HG03354 (cell line): ENCODE data around the gene PTPRT.

ENCODE experiments used
- ATAC-seq: cut with Tn5 transposase; IDR thresholded peaks from one replicate; pipeline ENCODE4 v1.9.1; 2021; ENCODE audit warnings: mild to moderate bottlenecking; ENCODE audit not compliant: unreplicated experiment, poor library complexity, severe bottlenecking

Gene PTPRT

DNA sequence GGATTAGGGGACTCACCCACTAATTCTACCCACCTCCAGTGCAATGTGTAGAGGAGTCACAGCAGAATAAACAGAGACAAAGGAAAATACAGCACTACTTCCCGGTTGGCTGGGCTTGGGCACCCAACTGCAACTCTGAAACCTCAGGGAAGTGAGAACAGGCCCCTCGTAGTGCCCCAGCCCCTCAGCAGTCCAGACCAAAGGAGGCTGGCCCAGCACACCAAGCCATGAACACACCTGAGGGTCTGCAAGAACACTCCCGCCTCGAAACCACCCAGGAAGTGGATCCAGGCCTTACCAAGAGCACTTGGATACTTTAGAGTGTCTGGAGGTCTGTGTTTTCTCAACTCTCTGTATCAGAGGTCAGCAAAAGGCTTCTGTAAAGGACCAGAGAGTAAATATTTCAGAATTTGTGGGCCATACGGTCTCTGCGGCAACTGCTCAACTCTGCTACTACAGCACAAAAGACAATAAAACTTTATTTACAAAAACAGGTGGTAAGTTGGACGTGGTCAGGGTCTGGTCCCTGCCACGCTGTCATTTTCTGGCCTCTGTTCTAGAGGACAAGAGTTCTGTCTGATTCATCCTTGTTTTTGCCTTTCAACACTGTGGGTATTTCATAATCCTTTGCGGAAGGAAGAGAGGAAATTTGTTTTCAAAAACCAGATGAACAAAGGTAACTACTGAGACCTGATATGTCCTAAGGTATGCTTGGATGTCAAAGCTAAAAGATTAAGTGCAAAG, 154.6 kb downstream of the PTPRT start:
- no peak for ATAC-seq

DNA sequence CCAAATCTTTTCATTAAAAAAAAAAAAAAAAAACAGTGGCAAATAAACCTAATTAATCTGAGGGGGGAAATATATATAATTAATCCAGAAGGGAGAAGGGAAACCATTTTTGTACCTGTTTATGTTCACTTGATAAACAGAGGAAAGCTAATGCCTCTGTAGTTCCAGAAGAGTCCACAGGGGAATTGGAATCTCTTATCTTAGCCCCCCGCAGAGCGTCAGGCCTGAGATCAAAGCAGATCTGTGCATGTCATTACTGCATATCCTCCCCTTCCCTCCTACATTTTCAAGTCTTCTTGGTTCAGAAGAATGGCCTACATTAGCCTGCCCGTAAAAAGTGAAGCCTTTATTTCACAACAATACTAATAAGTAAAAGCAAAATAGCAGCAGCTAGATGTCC, 157.2 kb downstream of the PTPRT start:
- no peak for ATAC-seq

DNA sequence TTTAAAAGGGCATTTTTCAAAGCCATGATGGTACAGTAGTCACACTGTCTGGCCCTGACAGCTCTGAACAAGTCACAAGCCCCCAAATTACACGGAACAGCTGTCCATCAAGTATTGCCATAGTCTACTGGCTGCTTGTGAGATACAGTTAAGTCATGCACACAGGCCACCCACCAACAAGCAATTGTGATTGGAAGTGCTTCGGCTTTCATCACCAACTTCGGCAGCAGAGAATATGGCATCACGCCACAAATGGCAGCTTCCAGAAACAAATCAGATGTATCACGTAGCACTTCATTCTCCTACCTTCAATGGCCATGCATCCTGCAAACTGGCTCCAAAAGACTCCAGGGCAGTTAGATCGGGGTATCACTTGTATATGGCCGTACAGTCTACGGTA, 160.5 kb downstream of the PTPRT start:
- ATAC-seq, result no peak

DNA sequence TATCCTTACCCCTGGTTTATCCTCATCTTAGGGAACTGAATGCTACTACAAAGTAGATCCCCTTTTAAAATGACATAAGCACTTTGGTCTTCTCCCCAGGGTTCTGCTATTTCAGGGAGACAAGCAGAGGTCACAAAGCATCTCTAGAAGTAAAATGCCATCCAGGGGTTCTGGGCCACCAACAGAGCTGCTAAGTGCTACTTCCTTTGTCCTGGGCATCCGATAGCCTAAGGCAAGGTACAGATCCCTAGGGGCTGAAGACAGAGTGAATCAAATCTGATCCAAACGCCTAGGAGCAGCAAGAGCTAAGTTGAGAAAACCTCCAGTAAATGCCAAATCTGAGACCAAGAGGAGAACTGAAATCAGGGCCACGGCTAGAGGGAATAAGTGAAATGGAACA, 161.2 kb downstream of the PTPRT start:
- ATAC-seq, result no peak

DNA sequence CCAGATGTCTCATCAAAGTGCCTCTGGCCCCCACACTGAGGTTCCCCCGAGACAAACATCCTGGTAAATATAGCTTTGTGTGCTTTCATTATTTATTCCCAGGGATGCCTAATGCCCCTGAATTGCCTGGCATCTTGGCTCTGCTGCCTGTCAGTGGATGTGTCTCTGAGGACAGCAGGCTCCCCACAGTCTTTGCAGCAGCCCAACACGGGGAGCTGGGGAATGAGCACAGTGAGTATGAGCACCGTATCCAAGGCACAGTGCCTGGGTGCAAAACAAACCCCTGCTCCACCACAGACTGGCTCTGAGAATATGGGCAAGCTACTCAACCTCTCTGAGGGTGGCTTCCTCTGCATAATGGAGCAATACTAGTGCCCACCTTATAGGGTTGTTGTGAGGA, 165.9 kb downstream of the PTPRT start:
- no peak for ATAC-seq

DNA sequence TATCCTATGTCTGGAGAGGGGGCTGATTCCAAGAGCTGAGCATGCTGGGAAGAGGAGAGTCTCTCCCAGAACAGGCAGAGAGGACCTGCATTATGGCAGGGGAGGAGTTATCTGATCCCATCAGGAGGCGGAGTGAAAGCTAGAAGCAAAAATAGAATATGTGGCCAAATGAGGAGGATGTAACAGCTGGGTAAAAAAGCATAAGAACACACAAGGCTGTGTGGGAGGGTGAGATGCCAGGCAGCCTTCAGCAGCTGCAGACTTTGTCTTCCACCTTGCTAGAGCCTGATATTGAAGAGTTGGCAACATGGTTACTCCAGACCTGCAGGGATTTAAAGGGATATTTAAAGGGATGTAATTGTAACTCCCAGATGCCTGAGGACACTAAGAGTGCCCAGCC, 167.1 kb downstream of the PTPRT start:
- ATAC-seq, result no peak

DNA sequence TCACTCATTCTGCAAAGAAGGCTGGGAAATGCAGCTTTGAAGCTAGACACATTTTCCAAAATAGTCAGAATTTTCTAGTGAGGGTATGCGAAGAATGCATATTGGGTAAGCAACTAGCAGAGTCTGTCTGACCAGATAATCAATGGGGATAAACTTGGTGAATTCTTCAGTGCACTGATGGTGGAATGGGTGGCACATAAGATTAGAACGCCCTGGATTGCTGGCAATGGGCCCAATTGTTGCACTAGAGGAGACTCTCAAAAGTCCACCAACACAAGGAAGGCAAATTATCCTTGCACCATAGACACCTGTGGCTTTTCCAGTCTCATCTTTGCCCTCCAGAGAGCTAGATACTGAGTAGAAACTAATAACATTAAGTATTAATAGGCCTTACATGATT, 167.6 kb downstream of the PTPRT start:
- no peak for ATAC-seq

DNA sequence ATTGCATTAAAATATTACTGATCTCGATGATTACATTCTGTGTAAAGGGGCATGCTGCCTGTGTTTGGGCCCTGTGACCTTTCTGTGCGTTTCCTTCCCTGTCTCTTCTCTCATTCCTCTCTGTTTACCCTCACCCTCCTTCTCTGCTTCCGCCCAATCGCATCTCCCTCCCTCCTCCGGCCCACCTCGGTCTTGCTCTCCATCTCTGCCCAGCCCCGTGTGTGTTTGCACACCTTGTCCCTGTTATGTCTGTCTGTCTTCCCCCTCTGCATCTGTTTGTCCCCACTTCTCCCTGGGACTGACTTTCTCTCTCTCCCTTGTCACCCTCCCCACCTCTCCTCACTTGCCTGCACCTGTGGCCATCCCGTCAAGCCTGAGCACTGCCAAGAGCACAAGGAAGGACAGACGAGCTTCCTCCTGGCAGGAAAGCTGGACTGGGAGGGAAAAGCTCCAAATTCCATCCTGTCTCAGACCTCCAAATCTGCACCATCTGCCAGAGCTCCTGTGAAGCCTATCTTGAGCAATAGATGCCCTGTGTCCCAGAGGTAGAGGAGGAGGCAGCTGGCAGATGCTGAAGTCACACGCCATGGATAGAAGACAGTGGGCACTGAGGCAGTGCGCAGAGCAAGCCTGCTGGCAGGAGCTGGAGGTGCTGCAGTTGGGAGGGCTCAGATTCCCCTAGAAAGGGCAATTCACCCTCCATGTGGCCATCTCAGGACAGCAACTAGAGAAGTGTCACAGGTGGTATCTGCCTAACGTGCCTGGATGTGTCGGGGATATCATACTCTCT, 172.3 kb downstream of the PTPRT start:
- ATAC-seq, result no peak

DNA sequence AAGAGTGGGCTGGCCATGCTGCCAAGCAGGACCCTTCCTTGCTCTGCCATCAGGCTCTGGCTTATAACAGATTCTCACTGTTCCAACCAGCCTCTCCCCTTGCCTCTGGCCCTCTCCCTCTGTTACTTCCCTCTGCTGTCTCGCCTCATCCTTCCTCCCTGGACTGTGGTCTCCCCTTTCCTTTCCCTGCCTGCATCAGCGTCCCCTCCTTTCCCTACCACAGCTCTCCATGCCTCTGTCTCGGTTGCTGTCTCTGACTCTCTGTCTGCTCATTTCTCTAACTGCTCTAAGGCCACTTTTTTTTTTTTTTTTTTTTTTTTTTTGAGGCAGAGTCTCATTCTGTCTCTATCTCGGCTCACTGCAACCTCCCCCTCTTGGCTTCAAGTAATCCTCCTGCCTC, 173.4 kb downstream of the PTPRT start:
- no peak for ATAC-seq

DNA sequence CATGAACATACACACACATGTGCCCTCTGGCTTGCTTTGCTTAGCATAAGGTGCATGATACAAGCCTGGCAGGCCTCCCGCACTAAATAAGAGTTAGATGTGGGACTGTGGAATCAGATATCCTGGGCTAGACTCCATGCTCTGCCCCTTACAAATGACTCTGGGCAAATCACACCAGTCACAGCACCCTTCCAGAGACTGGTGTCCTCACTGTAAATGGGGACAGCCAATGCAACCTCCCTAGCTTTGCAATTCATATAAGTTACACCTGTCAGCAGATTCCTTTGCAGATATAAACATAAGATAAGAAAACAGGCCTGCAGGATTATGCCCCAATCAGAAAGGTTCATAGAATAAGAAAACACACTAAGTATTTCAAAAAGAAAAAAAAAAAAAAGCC, 174.1 kb downstream of the PTPRT start:
- no peak for ATAC-seq

DNA sequence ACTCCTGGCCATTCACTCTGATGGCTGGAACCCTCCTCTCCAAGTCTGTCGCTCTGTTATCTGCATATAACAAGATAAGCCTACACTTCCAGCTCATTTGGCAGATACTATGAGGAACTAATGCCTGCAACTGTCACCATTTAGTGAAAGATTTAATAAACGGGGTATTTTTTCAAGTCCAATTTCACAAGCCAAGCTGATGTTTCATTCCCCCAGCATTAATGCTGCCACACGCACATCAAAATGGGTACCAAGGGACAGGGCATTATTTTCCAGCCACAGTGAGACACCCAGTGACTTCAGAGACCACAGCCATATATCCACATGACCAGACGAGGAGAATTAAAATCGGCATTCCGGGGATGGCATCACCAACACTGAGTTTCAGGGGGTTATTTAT, 175.5 kb downstream of the PTPRT start:
- no peak for ATAC-seq

DNA sequence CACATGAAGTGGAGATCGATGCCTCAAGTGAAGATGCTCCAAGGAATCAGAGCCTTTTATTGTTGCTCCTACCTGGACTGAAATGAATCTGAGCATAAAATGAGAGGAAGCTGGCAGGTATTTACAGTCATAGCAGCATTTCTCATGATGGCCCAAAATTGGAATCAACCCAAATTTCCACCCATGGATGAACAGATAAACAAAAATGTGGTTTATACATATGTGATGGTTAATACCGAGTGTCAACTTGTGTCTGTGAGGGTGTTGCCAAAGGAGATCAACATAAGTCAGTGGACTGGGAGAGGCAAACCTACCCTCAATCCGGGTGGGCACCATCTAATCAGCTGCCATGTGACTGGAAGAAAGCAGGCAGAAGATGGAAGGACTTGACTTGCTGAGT, 178.2 kb downstream of the PTPRT start:
- ATAC-seq, result no peak

DNA sequence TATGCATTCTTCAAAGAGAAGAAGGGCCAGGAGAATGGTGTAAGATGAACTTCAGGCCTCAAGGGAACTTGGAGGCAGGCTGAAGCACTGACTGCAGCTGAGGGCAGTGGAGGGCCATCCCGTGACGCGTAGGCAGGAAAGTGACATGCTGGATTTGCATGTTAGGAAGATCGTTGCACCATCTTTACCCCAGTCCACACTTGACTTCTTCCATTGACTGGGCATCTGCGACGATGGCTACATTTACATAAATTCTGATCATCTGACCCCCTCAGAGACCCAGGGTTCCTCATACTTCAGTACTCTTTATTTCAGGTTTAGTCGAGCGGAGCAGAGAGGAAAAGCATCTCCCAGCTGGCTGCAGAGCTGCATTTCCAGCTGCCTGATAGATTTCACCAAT, 180.2 kb downstream of the PTPRT start:
- ATAC-seq, result no peak

DNA sequence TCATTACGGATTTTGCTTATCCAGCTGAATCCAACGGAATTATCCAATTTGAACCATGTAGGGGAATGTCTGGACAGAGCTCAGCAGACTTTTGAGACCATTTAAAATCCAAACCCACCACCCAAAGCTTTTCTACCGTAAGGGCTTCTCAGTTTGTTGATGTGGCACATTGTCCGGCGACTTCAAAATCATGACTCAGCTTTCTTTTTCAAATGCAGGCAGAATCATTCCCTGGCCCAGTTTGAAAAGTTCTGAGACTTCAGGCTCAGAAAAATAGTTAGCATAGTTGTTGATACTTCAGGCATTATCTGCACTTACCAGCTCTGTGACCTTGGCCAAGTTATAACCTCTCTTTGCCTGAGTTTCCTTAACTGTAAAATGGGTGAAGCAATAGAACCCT, 182.2 kb downstream of the PTPRT start:
- ATAC-seq, result no peak

DNA sequence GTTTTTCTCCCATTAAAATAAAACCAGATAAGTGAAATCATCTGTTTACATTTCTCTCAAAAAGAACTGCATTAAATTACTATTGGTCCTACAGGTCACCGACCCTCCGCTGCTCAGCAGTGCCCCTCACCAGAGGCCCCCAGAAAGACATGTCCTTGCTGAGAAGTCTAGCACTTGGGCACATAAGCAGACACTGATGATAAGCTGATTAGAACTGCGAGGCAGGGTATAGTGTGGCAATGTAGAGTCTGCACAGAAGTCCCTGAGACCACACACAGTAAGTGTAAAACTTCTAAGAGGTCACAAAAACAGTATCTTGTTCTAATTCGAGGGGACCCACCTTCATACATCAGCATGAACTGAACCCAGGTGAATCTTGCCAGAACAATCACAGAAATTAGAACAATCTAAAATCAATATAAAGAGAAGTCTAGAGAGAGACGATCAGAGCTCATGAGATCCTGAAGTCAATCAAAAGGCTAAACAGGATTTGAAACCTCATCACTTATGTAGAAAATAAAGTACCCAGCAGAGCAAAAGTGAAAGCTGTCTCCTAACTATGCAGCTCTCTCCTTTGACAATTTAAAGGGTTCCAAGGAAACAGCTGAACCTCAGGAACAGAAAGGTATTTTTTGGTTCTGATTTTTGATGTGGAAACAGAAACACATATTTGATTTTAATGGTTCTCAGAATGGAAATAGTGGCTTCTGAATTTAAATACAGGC, 182.9 kb downstream of the PTPRT start:
- ATAC-seq, result no peak

DNA sequence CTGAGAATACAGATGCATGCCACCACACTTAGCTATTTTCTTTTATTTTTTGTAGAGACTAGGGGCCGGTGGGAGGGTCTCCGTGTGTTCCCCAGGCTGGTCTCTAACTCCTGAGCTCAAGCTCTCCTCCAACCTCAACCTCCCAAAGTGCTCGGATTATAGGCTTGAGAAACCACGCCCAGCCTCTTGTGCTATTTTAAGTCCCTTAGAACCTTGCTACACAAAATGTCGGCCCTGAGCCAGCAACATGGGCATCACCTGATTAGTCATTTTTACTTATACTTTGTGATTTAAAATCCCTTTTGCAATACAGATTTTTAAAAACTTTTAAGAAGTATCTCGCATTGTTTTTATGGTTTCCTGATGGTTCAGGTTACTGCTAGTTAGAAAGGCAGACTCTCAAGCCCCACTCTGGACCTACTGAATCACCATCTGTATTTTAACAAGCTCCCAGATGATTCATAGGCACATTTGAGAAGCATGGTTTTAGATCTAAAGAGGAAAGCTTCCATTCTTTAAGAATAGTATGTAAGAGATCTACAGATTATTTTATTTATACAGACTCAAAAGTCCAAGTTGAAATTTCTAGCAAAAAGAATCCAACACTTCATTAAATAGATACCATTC, 186.3 kb downstream of the PTPRT start:
- no peak for ATAC-seq

DNA sequence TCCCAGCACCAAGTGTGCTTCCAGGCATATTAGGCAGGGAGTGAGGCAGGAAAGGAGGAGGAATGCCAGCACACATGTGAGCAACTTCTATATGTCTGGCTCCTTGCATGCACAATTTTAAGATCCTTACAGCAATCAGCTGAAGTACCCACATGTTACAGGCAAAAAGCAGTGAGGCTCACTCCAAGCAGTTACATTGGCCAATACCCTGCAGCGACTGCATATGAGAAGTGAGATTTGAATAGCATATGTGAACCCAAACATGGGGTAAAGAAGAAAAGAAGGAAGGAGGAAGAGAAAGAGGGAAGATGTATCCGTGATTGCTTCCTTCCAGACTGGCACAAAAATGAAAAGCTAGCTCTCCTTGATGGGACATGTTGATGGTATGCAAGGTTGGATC, 193.6 kb downstream of the PTPRT start:
- ATAC-seq, result no peak

DNA sequence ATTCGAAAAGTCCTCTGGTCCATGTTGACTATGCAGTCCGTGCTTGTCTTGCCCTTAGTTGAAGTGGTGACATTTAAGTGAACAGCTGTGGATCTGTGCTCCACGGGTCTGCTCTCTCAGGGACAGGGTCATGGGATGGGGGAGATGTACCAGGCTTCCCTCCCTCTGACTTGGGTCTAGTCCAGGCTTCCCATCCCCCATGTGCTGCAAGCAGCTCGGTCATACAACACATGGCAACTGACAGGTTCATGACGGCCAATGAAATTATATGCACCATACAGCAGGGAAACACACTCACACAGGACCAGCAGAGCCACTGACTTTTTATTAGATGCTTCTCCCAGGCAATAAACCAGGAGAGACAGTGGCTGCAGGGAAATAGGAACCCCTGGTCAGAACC, 201.4 kb downstream of the PTPRT start:
- ATAC-seq, result no peak

DNA sequence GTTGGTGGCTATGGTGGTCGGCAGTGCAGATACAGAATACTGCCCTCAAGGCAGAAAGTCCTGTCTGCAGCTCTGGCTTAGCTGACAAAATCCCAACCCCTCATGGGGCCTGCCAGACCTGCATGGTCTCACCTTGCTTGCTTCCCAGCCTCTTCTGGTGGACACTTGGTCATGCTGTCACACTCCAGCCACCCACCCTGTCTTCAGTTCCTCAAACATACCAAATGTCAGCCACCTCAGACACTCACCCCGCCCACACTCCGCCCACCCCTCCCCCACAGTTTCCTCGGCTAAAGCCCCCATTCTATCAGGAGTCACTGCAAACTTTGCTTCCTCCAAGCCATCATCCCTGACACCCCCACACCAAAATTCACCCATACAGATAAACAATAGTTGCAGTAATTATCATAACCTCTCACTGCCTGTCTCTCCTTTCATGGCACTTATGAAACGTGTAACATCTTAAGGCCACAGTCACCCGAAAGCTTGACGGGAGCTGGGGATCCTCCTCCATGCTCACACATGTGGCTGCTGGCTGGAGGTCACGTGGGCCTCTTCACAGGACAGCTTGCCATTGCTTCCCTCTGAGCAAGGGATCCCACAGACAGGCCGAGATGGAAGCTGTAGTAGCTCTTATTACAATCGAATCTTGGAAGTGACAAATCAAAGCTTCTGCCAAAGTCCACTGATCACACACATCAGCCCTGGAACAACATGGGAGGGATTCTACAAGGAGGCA, 202.2 kb downstream of the PTPRT start:
- ATAC-seq, result no peak
